Endodermal cell (in vitro differentiated cells): Measurements from ENCODE around the gene NFKBIA. TPM values are rescaled to one million over a fixed set of nuclear protein-coding genes. Genes with fewer than 3 reads are reported as not detected.

Experiments
- DNase-seq: peaks from one replicate; pipeline ENCODE4 v3.0.0-alpha.2; 2017
- H3K27ac ChIP-seq: 2 replicates; pipeline ENCODE4 v1.5.1; 2013; ENCODE audit warnings: mild to moderate bottlenecking, low read depth, low read length, moderate library complexity
- H3K27me3 ChIP-seq: 2 replicates; pipeline ENCODE4 v1.6.1; 2013; ENCODE audit warnings: mild to moderate bottlenecking, low read length, moderate library complexity; ENCODE audit not compliant: insufficient read depth, control insufficient read depth, poor library complexity, severe bottlenecking
- H3K36me3 ChIP-seq: 2 replicates; pipeline ENCODE4 v1.7.0; 2013; ENCODE audit warnings: mild to moderate bottlenecking, low read length, moderate library complexity; ENCODE audit not compliant: control insufficient read depth, insufficient read depth
- H3K4me1 ChIP-seq: one replicate; pipeline ENCODE4 v1.7.0; 2013; ENCODE audit warnings: low read length; ENCODE audit not compliant: control insufficient read depth, insufficient read depth
- H3K4me3 ChIP-seq: 2 replicates; pipeline ENCODE4 v1.5.1; 2013; ENCODE audit warnings: mild to moderate bottlenecking, low read length, moderate library complexity
- H3K9ac ChIP-seq: 2 replicates; pipeline ENCODE4 v1.6.1; 2013; ENCODE audit warnings: mild to moderate bottlenecking, low read length, moderate library complexity; ENCODE audit not compliant: poor library complexity, severe bottlenecking; ENCODE audit errors: extremely low read depth
- H3K9me3 ChIP-seq: 2 replicates; pipeline ENCODE4 v1.6.1; 2013; ENCODE audit warnings: mild to moderate bottlenecking, low read length, moderate library complexity; ENCODE audit not compliant: control insufficient read depth
- H3K27ac Mint-ChIP-seq: 2 replicates; pipeline ENCODE4 v1.8.0; 2020; ENCODE audit warnings: mixed read lengths
- H3K27me3 Mint-ChIP-seq: 2 replicates; pipeline ENCODE4 v1.8.0; 2021; ENCODE audit warnings: mild to moderate bottlenecking, mixed read lengths; ENCODE audit not compliant: insufficient read depth
- H3K36me3 Mint-ChIP-seq: 2 replicates; pipeline ENCODE4 v1.8.0; 2020; ENCODE audit warnings: low read depth, mixed read lengths
- H3K4me1 Mint-ChIP-seq: 2 replicates; pipeline ENCODE4 v1.8.0; 2020; ENCODE audit warnings: mixed read lengths
- H3K4me3 Mint-ChIP-seq: 2 replicates; pipeline ENCODE4 v1.8.0; 2020; ENCODE audit warnings: mild to moderate bottlenecking, moderate library complexity, mixed read lengths
- H3K9me3 Mint-ChIP-seq: 2 replicates; pipeline ENCODE4 v1.8.0; 2020; ENCODE audit warnings: mild to moderate bottlenecking, mixed read lengths
- WGBS, 2 experiments: methylation state at CpG; one replicate each; pipeline versions ENCODE4 v1.1.5 to v1.1.7; 2013; ENCODE audit warnings: missing lambda C conversion rate in 2 of 2, mixed read lengths in 1 of 2; ENCODE audit not compliant: insufficient coverage in 1 of 2, insufficient read length in 1 of 2; 5-methylcytosine and 5-hydroxymethylcytosine counted together
- total RNA-seq, 2 donors: library from RNA; stranded (reverse); fragmentation: NEBNext Ultra II Directional in 1 of 2; extraction: Animal tissue kit (Norgen Biotek cat#: 25700) in 1 of 2; gene quantifications; 2 replicates in 1 of 2; 3 replicates in 1 of 2; pipeline ENCODE4 v1.2.1, GENCODE V29; 2021
- TF ChIP-seq, protein P1 (sequence below): fragments of 200-600 bp; sonication (generic); conservative IDR thresholded peaks from 2 replicates; pipeline ENCODE4 v1.5.0; 2021; ENCODE audit warnings: antibody characterized with exemption, mild to moderate bottlenecking

NFKBIA gene
- total RNA-seq, 2 donors from 2014 or later: 148 to 188 TPM

DNA sequence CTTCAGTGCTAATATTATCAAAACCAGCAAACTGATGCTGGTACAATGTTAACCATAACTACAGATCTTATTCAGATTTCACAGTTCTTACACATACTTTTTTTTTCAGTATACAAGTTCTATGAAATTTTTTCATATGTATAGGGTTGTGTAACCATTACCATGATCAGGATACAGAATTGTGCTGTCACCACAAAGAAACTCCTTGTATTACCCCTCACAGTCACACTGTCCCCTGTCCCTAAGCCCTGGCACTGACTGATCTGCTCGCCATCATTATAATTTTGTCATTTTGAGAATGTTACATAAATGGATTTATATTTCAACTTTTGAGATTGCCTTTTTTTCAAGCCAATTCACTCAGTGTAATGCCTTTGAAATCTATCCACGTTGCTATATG is 21.3 kb upstream of the NFKBIA start:
- Histone ChIP-seq H3K27ac (no peak overlapping the region), H3K9me3 (peaks cover 12% of the 10 kb centered on the region), H3K27me3 (no peaks in the 10 kb centered on the region), H3K4me1 (no peaks in the 10 kb centered on the region), H3K9ac (no peak overlapping the region), H3K4me3 (no peak overlapping the region), H3K36me3 (no peaks in the 10 kb centered on the region)
- Mint-ChIP-seq H3K4me3 (no peak overlapping the region), H3K4me1 (no peaks in the 10 kb centered on the region), H3K27ac (no peak overlapping the region), H3K9me3 (peaks cover 13% of the 10 kb centered on the region), H3K36me3 (no peaks in the 10 kb centered on the region), H3K27me3 (no peaks in the 10 kb centered on the region)
- TF ChIP-seq, protein P1, sequence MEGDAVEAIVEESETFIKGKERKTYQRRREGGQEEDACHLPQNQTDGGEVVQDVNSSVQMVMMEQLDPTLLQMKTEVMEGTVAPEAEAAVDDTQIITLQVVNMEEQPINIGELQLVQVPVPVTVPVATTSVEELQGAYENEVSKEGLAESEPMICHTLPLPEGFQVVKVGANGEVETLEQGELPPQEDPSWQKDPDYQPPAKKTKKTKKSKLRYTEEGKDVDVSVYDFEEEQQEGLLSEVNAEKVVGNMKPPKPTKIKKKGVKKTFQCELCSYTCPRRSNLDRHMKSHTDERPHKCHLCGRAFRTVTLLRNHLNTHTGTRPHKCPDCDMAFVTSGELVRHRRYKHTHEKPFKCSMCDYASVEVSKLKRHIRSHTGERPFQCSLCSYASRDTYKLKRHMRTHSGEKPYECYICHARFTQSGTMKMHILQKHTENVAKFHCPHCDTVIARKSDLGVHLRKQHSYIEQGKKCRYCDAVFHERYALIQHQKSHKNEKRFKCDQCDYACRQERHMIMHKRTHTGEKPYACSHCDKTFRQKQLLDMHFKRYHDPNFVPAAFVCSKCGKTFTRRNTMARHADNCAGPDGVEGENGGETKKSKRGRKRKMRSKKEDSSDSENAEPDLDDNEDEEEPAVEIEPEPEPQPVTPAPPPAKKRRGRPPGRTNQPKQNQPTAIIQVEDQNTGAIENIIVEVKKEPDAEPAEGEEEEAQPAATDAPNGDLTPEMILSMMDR: no peak
- WGBS, 2 experiments: no CpG with 5 or more reads among the region's 2 CpGs
- DNase-seq: no peak

DNA sequence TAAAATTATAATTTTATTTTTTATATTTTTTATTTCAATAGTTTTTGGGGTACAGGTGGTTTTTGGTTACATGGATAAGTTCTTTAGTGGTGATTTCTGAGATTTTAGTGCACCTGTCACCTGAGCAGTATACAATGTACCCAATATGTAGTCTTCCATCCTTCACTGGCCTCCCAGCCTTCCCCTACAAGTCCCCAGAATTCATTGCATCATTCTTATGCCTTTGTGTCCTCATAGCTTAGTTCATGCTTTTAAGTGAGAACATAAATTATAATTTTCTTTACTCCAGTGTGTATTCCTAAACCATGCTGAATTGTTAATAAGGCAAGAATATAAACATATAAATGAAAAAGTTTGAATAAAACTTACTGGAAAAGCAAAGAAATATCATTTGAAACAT is 19.1 kb upstream of the NFKBIA start:
- TF ChIP-seq, protein P1: no peak
- Mint-ChIP-seq H3K9me3 (peaks cover 13% of the 10 kb centered on the region), H3K4me3 (no peak overlapping the region), H3K36me3 (no peaks in the 10 kb centered on the region), H3K27ac (no peak overlapping the region), H3K4me1 (no peaks in the 10 kb centered on the region), H3K27me3 (no peaks in the 10 kb centered on the region)
- no peaks in the 10 kb centered on the region for H3K4me1 ChIP-seq
- no peak overlapping the region for H3K4me3 ChIP-seq
- DNase-seq: no peak
- no peaks in the 10 kb centered on the region for H3K27me3 ChIP-seq
- no peak overlapping the region for H3K9ac ChIP-seq
- no peaks in the 10 kb centered on the region for H3K36me3 ChIP-seq
- peaks cover 12% of the 10 kb centered on the region for H3K9me3 ChIP-seq
- H3K27ac ChIP-seq: no peak overlapping the region

DNA sequence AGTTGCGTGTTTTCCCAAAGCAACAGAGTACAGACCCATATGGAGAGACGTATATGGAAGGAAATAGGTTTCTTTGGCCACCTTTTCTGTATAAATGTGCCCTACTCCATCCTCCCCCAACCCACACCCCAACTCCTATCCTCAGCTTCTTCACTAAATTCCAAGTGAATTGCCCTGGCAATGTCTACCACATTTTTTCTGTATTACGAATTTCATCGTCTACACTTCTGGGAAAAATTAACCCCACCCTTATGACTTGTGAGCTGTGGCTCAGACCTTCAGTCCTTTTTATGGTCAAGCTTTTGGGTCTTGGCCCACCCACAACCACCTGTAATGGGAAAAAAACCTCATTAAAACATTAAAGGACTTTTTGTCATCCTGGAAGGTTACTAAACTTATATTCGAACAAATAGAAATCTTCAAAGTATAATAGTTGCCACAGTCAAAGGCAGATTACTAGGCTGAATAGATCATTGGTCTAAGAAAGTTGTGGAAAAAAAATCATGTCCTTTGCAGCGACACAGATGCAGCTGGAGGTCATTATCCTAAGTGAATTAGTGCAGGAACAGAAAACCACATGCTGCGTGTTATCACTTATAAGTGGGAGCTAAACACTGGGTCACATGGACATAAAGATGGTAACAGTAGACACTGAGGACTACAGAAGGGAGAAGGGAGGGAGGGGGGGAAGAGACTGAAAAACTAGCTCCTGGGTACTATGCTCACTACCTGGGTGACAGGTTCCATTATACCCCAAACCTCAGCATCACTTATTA is 15.7 kb upstream of the NFKBIA start:
- TF ChIP-seq, protein P1: no peak
- no peaks in the 10 kb centered on the region for H3K36me3 ChIP-seq
- 94 to 98% methylated on average over 7 of the region's 7 CpGs for WGBS, 2 experiments

More for the DNA sequence above, 15.7 kb upstream of the NFKBIA start:
- Mint-ChIP-seq H3K9me3 (peaks cover 11% of the 10 kb centered on the region), H3K27ac (no peak overlapping the region), H3K36me3 (no peaks in the 10 kb centered on the region), H3K4me3 (no peak overlapping the region), H3K27me3 (no peaks in the 10 kb centered on the region), H3K4me1 (peaks cover 11% of the 10 kb centered on the region)
- Histone ChIP-seq H3K4me3 (no peak overlapping the region), H3K27me3 (no peaks in the 10 kb centered on the region), H3K27ac (no peak overlapping the region), H3K4me1 (peaks cover 7% of the 10 kb centered on the region), H3K9me3 (peaks cover 12% of the 10 kb centered on the region), H3K9ac (no peak overlapping the region)
- DNase-seq: no peak
